ENCODE measurements around the gene METTL1.

Gene METTL1

DNA sequence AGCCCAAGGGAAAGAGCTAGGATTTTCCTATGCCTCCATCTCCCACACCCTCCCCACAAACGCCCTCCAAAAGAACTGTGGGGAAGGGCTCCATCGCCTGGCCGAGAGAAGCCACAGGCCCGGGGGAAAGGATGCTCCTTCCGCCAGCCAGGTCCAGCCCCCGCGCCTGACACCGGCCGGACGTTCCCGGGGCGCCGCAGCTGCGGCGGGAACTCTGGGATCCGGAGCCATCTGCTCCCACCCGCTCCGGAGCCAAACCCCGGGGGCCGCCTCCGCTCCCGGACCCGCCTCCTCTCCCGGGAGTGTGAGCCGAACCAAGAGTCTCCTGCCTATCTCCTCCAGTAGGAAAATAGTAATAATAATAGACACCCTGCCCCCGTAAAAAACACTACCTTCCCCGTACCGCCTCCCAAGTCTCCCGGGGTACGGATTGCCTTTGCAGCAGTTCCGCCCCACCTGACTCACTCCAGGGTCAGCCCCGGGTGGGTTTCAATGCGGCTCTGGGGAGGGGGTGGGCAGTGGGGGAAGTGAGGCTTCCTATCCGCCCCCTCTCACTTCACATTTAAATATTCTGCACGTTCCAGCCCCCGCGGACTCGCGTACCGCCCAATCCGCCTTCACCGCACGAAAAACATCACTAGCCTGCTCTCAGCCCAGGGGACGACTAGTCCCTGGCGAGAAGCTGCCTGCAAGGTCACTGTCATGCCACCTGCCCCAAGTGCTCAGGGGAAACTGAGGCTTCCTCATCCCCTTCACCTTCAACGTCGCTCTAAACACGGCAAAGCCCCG is 35.8 kb downstream of the METTL1 start:
- peak; percentile 65 for DNase-seq

DNA sequence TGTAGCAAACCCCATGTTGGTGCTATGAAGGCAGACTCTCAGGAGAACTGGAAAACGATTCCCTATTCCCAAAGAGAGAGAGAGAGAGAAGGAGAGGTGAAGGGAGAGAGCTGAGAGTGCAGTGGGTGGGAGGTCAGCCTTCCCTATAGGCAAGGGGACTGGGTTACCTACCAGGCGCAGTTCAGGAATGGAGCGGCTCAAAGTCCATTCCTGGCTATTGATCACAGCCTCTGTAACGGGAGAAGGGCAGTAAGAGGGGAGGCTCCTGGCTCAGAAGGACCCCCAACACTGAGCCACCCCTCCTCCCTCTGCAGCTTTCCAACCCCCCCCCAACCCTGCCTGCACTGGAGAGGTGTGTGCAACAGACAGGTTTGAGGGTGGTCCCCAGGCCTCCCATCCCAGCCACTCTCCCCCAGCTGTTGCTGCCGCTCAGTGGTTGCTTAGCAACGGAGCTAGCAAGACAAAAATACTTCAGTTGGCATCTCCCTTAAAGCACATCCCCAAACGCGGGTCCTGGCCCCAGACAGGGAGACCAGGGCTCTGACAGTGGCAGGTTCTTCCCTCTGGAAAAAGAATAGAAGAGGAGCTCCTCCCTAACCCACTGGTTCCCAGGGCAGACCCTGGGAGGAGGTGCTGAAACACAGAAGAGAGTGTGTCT is 36.6 kb downstream of the METTL1 start:
- DNase-seq: no peak

DNA sequence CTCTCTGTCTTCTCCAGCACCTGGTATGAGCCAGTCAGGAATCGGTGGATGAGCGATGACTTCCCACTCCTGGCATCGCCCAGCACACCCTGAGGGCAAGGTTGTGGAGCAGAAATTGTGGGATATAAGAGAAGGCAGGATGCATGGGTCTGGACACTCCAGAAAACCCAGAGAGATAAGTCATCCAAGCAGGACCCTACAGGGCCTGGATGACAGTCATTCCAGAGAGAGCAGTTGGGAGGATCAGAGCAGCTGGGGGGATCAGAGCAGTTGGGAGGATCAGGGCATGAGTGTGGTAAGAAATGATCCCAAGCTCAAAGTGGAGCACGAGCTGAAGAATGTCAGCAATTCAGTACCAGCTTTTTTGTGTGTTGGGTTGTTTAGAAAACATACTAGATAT is 37.3 kb downstream of the METTL1 start:
- peak; percentile 66 for DNase-seq

DNA sequence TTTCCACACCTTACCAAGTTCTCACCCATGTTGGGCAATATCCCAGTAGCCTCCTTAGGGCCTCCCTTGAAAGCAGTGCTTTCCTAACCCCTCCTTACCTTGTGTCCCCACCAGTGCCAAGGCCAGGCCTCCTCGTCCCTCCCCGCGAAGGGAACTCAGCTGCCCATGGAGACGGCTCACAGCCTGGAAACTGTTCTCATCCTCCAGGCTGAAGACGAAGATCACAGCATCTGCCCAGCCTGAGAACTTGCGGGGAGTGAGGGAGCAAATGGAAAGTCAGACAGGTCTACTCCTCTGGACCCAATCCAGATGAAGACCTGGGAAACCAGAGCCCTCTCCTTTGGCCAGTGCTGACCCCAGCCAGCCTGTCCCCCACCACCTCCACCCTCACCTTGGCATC is 38.0 kb downstream of the METTL1 start:
- no peak for DNase-seq

DNA sequence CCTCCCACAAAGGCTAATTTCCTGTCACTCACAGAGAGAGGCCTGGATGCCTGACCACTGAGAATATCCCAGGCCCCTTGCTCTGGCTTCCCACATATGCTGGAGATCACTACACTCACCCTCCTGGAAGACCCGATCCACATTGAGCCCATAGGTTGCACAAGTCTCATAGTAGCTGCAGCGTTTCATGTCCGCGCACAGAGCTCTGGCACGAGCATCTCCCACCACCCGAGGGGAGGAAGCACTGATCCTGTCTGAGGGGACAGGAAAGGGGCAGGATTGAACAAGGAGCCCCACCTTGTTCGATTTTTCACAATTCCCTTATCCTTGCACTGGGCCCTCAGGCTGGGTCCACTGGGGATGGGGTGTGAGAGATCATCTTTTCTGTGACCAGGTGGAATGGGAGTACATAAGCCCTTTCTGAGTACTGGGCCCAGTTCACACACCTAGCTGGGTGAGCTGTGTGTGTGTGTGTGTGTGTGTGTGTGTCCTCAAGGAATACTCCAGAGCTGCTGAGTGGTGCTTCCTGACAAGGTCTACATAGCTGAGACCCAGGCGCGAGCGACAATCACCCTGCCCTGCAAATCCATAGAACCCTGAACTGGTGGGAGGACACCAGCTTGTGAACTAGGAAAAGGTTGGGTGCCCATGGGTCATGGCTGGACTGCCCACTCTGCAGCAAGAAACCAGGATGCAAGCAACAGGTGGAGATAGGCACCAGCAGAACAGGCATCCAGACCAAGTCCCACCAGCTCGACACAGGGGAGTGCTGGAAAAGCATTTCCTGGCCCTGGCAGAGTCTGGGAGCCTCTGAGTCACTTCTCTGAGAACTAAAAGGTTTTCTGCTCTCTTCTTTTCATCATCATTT is 38.9 kb downstream of the METTL1 start:
- DNase-seq: no peak

DNA sequence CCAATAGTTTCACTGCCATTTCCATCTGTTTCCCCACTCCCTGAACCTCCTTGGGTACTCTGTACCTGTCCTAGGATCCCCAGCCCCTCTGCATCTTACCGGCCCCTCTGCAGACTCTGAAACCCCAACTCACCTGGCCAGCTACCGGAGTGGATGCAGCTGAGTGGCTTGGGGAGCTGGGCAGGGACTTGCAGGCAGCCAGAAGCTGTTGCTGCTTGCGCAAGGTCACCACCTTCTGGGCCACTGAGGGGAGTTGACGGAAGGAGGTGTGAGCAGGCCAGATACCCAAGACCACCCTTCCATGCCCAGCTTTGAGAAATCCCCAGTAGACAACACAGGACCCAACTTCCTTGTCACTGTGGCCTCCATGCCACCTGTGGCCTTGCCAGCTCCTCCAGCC is 39.6 kb downstream of the METTL1 start:
- no peak for DNase-seq

DNA sequence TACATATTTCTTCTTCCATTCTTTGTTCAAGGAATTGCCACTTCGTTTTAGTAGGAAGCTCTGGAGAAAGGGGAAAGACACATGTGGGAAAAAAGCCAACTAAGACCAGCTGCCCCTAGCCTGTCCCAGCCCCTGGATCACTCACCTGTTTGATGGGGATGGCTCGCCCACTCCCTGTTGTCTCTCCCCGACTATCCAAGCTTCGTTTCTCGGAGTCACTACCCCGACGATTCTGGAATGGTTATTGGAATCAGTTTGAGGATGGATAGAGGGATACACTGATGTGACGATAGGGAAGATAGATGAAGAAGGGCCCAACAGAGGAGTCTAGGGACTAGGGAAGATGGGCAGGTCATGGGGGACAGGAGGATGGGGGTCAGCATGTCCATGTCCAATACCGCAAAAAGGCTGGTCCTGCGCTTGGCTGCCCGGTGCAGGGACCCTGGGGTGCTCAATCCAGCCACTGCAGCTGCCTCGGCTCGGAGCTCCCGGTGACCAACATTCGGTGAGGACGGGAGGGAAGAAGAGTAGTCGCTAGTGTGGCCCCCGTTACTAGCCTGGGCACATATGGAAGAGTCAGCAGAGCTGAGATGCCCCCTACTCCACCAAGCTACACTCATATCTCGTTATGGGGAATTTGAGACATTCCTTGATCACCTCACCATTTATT is 40.4 kb downstream of the METTL1 start:
- DNase-seq: no peak

DNA sequence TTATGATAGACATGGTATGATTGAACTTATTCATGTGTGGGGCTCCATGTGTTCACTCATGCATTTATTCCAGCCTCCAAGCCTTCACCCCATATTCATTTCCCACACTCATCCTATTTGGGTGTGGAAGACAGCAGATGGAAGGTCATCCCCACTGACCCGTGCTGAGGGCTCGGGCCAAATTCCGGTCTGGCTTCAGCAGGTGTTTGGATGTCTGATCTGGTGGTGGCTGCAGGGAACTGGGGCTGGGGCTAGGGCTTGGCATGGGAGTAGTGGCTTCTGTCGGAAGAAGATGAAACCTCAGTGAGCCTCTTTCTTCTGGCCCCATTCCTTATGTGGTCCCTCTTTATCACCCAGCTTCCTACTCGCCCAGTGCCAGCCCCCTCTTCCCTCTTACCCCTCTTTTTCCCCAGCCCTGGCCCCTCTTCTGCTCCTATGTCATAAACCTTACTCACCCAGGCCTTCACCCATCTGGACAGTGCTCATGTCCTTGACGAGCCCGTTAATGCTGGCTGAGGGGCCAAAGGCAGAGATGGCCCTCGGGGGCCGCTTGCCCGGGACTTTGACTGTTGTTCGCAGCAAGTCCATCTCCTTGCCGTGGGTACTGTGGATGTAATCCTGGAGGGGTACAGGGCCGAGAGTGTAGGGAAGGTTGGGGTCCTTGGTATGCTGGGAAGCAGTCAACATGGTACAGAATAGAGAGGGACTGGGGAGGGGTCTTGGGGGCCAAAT is 41.4 kb downstream of the METTL1 start:
- DNase-seq: no peak

DNA sequence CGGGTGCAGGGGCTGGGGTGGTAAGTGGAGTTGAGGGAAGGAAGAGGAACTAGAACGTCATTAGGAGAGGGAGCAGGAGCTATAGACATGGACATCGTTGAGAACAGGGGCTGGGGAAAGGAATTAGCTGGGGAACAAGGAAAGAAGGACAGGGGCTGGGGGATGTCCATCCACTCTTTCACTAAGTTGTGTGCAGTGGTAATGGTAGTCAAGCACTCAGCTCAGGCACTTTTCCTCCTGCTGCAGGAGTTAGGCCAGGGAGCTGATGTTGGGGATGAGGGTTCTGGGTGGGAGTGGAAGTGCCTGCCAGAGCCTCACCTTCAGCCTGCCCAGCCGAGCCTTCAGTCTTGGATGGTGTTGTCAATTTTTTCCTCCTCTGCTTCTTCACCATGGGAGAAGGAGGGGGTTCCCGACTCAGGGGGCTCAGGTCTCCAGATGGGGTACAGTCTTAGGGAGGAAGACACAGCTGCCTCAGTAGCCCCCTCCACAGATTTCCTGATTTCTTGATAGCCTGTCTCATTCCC is 42.5 kb downstream of the METTL1 start:
- no peak for DNase-seq

DNA sequence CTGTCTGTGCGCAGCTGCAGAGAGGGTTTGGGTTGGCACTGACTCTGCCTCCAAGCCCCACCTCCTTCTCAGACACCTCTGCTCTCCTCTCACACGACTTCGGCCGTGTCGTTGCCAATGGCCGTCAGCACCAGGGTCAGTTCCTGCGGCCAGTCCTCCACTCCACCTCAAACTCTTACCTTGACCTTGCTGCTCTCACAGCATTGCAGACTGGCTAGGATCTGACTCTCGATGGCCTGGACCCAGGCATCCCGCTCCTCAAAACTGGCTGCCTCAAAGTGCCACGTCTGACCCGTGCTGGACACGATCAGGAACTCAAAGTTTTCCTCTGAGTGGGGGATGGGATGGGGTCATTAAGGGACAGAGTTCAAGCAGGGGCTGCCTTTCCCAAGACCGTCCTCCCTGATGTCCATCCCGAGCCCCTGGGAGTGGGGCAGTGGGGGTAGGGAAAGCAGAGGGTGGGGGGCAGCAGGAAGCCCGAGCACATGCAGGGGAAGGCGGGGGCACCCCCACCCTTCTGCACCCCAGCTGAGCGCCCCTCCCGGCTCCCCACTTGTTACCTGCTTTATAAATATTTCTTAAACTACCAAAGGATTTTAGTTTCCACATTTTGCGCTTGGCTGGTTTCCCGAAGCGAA is 44.0 kb downstream of the METTL1 start:
- DNase-seq: no peak

DNA sequence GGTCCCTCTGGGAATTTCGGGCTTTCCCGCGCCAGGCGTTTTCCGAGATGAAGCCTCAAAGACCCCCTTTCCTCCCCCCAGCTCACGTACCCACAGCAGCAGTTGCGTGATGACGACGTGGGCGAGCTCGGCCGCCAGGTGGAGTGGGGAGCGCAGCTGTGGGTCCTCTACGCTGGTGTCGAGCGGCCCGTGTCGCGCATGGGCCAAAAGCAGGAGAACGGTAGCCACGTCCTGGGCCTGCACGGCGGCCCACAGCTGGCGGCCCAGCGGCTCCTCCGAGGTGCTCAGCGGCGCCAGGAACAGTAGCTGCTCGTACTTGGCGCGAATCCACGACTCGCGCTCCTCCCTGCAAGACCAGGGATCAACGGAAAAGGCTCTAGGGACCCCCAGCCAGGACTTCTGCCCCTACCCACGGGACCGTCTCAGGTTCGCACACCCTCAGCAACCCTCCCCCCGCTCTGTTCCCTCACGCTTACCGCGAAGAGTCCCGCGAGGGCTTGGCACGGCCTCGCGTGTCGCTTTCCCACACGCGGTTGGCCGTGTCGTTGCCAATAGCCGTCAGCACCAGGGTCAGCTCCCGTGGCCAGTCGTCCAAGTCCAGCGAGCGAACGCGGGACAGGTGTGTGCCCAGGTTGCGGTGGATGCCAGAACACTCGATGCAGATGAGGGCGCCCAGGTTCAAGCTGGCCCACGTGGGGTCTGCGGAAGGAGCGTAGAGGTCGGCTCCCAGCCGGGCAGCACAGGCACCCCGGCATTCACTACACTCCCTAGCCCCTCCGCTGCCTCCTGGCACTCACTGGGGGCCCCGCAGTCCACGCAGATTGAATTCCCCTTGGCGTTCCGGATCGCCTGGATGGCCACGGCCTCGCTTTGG is 44.8 kb downstream of the METTL1 start:
- DNase-seq: no peak

DNA sequence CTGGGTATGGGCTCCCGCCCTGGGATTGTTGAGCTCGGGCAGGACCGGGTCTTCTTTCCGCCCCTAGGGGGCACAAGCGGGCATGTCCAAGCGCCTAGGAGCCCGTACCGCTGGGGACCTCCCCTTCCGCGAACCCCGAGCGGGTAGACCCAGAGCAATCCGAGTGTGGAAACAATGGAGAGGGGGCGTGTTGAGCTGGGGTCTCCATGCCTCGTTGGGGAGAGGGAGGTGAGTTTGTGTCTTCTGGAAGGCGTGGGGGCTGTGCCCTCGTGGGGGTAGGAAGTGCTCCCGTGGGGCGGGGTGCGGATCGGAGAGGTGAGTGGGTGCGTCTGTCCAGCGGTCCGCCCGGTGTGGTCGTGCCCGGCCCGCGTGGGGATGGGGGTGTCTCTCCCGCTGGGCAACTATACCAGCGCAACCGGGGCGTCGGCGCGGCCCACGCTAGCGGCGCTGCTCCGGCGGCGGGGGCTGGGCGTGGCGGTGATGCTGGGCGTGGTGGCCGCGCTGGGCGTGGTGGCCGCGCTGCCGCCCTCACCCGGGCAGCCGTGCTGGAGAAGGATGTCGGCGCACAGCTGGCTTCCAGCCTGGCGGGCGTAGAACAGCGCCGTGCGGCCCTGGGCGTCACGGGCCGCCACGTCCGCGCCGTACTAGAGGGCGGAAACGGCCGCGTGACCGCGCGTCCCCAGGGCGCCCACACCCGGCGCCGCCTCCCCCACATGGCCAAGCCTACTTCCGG is 45.6 kb downstream of the METTL1 start:
- DNase-seq: peak; percentile 91

DNA sequence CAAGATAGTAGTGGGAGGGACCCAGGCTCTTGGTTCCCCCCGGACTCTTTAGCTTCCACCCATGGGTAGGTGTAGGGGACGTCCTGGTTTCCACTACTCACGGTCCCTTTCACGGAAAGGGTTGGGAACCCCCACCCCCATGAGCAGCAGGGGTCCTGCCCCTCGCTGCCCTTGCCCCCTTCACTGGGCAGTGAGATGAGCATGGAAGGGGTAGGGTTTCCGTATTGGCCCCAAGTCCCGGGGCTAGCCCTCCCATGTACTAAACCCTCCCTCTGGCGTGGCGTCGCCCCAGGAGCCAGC is 46.1 kb downstream of the METTL1 start:
- no peak for DNase-seq

DNA sequence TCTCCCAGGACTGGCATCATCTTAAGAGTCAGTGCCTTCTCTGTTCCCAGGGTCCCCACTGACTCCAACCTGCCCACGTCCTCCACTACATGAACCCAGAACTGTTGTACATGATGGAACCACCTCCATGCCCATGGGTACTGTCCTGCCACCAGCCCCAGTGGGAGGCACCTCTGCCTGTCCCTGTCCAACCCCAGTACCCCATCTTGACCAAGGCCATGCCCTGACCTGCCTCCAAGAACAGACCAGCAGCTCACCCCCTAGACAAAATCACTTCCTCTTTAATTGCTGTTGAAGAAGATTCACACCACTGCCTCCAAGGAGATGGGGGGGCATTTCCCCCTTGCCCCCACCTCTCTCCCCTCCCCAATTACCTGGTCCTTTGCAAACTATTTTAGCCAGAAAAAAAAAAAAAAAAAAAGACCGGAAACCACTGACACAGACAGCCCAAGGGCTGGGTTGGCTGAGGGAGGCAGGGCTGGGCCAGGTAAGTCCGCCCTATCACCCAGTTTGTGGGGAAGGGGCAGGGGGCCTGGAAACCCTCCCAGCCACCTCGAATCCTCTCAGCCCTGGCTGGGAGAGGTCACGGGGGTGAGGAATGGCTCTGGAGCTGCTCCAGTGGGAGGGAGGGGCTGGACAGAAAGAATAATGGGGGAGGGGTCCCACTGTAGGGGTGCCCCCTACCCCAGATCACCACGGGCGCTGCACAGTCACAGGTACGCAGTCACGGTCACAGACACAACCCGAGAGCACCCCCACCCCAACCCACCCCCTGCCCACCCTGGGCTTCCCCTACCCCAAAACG is 46.8 kb downstream of the METTL1 start:
- no peak for DNase-seq

DNA sequence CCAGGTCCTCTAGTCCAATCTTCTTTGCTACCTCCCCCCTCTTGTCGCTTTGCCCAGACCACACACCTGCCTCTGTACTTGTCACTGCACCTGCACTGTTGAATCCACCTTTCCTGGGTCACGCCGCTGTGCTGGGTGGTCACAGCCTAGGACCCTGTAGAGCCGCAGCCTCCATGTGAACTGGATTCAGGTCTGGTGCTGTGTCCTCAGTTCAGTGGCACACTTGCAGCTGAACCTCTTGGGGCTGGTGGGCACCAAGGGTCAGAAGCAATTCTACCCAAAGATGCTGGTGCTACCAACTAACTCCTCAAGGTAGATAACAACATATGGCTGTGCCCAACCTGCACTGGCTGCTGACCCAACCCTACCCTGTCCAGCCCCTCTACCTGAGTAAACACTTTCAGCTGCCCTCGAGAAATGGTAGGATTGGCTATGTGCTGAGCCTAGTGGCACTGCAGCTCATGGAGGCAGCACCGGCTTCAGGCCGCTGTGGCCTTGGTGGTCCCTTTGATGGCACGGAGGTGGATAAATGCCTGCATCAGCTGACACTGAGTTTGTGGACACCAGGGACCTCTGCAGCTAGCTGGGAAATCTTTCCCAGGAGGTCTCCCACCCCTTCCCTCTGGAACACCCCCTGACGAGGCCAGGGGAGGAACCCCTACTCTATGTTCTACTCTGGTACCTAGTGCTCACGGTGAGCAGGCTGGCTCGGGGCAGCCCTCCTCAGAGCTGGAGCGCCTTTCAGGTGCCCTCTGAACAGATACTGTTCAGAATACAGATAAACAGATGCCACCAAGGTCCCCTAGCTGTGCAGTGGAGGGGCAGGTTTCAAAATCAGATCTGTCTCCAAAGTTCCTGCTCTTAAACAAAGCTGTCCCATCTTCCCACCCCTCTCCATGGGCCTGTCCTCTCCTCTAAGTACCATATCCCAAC is 47.6 kb downstream of the METTL1 start:
- no peak for DNase-seq

DNA sequence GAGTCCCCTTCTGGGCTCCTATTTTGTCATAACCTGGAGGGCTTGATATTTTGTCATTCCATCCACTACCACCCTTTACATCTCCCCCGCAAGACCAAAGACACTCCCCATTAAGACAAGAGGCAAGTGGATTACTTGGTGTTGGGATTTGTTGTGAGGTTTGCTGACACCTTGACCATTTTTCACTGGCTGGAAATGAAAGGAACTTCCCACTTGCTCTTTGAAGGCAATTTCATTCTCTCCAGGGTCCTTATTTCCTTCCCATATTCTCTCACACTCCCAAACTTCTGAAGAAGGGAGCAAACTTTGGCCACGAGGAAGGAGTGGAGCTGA is 48.3 kb downstream of the METTL1 start:
- no peak for DNase-seq

DNA sequence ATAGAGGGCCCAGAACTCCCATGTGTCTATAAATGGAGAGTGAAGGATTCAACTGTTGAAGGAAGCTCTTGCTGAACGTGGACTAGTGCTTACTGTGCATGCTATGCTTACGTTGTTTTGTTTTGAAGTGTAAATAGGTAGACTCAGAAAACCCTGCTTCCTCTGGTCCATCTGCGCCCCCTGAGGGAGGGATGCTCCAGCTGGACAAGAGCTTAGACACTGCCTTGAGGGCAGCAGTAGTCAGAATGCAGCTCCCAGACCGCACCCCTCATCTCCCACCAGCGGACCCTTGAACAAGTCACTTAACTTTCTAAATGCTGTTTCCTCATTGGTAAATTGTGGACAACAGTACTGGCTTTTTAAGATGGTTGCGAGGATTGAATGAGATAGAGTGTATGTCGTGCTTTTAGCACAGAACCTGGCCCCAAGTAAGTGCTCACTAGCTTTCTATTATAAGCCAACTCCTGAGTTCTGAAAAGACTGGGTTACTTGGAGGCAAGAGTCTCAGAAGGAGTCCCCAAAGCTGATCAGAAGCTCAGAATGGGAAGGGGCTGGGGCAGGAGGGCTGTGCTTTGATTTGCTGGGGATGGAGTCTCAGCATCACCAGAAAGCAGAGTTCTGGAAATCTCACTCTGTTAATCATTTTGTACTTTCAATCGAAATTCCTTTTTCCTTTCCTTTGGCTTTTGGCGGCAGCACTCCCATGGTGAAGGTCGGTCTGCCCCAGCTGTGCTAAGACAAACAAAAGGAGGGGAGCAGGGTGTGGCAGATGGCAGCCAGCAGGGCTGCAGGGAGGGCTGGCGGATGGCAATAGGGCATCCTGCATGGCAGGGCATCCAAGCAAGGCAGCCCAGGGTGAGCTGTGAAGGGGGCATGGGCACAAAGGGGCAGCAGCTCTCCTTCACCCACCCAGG is 48.9 kb downstream of the METTL1 start:
- DNase-seq: no peak

Data from EL (cell line).